Duodenal mucosa (tissue), 2 donors: ENCODE results near the gene PEA15.

ENCODE experiments used
- H3K27ac ChIP-seq: one replicate; pipeline ENCODE4 v1.7.0; 2013; ENCODE audit warnings: low read depth, low read length
- H3K27me3 ChIP-seq, 2 donors: one replicate each; pipeline ENCODE4 v1.7.0; 2013; ENCODE audit warnings: low read length in 2 of 2, control low read depth in 1 of 2; ENCODE audit not compliant: insufficient read depth in 2 of 2, control insufficient read depth in 1 of 2
- H3K36me3 ChIP-seq, 2 donors: one replicate each; pipeline ENCODE4 v1.7.0; 2013; ENCODE audit warnings: low read length in 2 of 2, control low read depth in 1 of 2; ENCODE audit not compliant: insufficient read depth in 2 of 2, control insufficient read depth in 1 of 2
- H3K4me1 ChIP-seq, 2 donors: one replicate each; pipeline ENCODE4 v1.7.0; 2013; ENCODE audit warnings: low read length in 2 of 2, control low read depth in 1 of 2; ENCODE audit not compliant: insufficient read depth in 2 of 2, control insufficient read depth in 1 of 2
- H3K4me3 ChIP-seq, 2 donors: one replicate each; pipeline ENCODE4 v1.7.0; 2013; ENCODE audit warnings: low read length in 2 of 2, low read depth in 1 of 2
- H3K9ac ChIP-seq, 2 donors: one replicate each; pipeline ENCODE4 v1.7.0; 2013; ENCODE audit warnings: low read length in 2 of 2, low read depth in 1 of 2
- H3K9me3 ChIP-seq, 2 donors: one replicate each; pipeline ENCODE4 v1.7.0; 2013; ENCODE audit warnings: low read length in 2 of 2, control low read depth in 1 of 2; ENCODE audit not compliant: control insufficient read depth in 1 of 2

Gene PEA15

GRCh38 chr1:160193832-160194736, 11.1 kb upstream of the PEA15 start:
- no peak overlapping the region for H3K27ac ChIP-seq
- peak overlapping the region in 1 of 2 donors; percentile 8 for H3K9ac ChIP-seq
- no peaks in the 10 kb centered on the region for H3K36me3 ChIP-seq

GRCh38 chr1:160194737-160195059, 10.5 kb upstream of the PEA15 start:
- peaks cover 5 to 8% of the 10 kb centered on the region in 2 donors for H3K4me1 ChIP-seq

More at GRCh38 chr1:160193832-160194736, 11.1 kb upstream of the PEA15 start:
- no peaks in the 10 kb centered on the region for H3K27me3 ChIP-seq
- peaks cover 5 to 8% of the 10 kb centered on the region in 2 donors for H3K4me1 ChIP-seq
- H3K4me3 ChIP-seq = no peak overlapping the region
- no peaks in the 10 kb centered on the region for H3K9me3 ChIP-seq

GRCh38 chr1:160196143-160196542, 9.0 kb upstream of the PEA15 start:
- no peak overlapping the region for H3K27ac ChIP-seq
- no peak overlapping the region for H3K4me3 ChIP-seq
- H3K9ac ChIP-seq = no peak overlapping the region
- no peaks in the 10 kb centered on the region for H3K36me3 ChIP-seq
- peaks cover 5 to 8% of the 10 kb centered on the region in 2 donors for H3K4me1 ChIP-seq
- no peaks in the 10 kb centered on the region for H3K27me3 ChIP-seq
- no peaks in the 10 kb centered on the region for H3K9me3 ChIP-seq

More at GRCh38 chr1:160194737-160195059, 10.5 kb upstream of the PEA15 start:
- H3K27ac ChIP-seq = no peak overlapping the region
- no peaks in the 10 kb centered on the region for H3K27me3 ChIP-seq
- no peak overlapping the region for H3K9ac ChIP-seq
- no peak overlapping the region for H3K4me3 ChIP-seq
- no peaks in the 10 kb centered on the region for H3K9me3 ChIP-seq
- no peaks in the 10 kb centered on the region for H3K36me3 ChIP-seq

GRCh38 chr1:160197231-160197630, 8.0 kb upstream of the PEA15 start:
- H3K27me3 ChIP-seq = no peaks in the 10 kb centered on the region
- no peak overlapping the region for H3K9ac ChIP-seq
- H3K4me1 ChIP-seq = peaks cover 5 to 8% of the 10 kb centered on the region in 2 donors
- H3K27ac ChIP-seq = no peak overlapping the region
- no peak overlapping the region for H3K4me3 ChIP-seq
- no peaks in the 10 kb centered on the region for H3K9me3 ChIP-seq
- H3K36me3 ChIP-seq = no peaks in the 10 kb centered on the region

GRCh38 chr1:160200786-160201185, 4.4 kb upstream of the PEA15 start:
- Histone ChIP-seq H3K27me3 (no peaks in the 10 kb centered on the region), H3K4me1 (peaks cover 8 to 10% of the 10 kb centered on the region in 2 donors), H3K27ac (no peak overlapping the region), H3K4me3 (no peak overlapping the region), H3K9ac (no peak overlapping the region), H3K9me3 (no peaks in the 10 kb centered on the region), H3K36me3 (no peaks in the 10 kb centered on the region)

- Histone ChIP-seq H3K4me1 (peaks cover 18 to 28% of the 10 kb centered on the region in 2 donors), H3K9ac (peak overlapping the region; percentile 35 to 54)
Measured at GRCh38 chr1:160204526-160205241, 500 bp upstream of the PEA15 start.

GRCh38 chr1:160206036-160206389, 829 bp downstream of the PEA15 start:
- Histone ChIP-seq H3K27ac (no peak overlapping the region), H3K27me3 (no peaks in the 10 kb centered on the region), H3K9ac (peak overlapping the region; percentile 72 to 87), H3K4me1 (peaks cover 18 to 28% of the 10 kb centered on the region in 2 donors), H3K36me3 (peaks cover 0 to 20% of the 10 kb centered on the region in 2 donors), H3K4me3 (peak overlapping the region; percentile 82 to 90), H3K9me3 (no peaks in the 10 kb centered on the region)

More at GRCh38 chr1:160204526-160205241, 500 bp upstream of the PEA15 start:
- Histone ChIP-seq H3K4me3 (peak overlapping the region; percentile 13 to 56), H3K27ac (no peak overlapping the region), H3K27me3 (no peaks in the 10 kb centered on the region), H3K9me3 (no peaks in the 10 kb centered on the region), H3K36me3 (peaks cover 0 to 13% of the 10 kb centered on the region in 2 donors)

GRCh38 chr1:160206421-160207117, 1.4 kb downstream of the PEA15 start:
- H3K4me3 ChIP-seq = peak overlapping the region; percentile 82 to 90
- H3K27ac ChIP-seq = no peak overlapping the region
- peaks cover 0 to 26% of the 10 kb centered on the region in 2 donors for H3K36me3 ChIP-seq
- H3K4me1 ChIP-seq = peaks cover 18 to 28% of the 10 kb centered on the region in 2 donors
- H3K9me3 ChIP-seq = no peaks in the 10 kb centered on the region
- H3K9ac ChIP-seq = peak overlapping the region; percentile 72 to 87
- H3K27me3 ChIP-seq = no peaks in the 10 kb centered on the region

- peaks cover 0 to 30% of the 10 kb centered on the region in 2 donors for H3K36me3 ChIP-seq
- peaks cover 18 to 28% of the 10 kb centered on the region in 2 donors for H3K4me1 ChIP-seq
- H3K27me3 ChIP-seq = no peaks in the 10 kb centered on the region
- no peak overlapping the region for H3K27ac ChIP-seq
- H3K9ac ChIP-seq = no peak overlapping the region
- no peaks in the 10 kb centered on the region for H3K9me3 ChIP-seq
- no peak overlapping the region for H3K4me3 ChIP-seq
Measured at GRCh38 chr1:160207118-160207650, 2.0 kb downstream of the PEA15 start.
